Parathyroid adenoma (tissue), 2 donors: Measurements from ENCODE around the gene SEMA6A.
"Not testable (repeated sequence)": the region's sequence is repeated elsewhere in the genome, so short reads cannot be mapped to it uniquely, and the experiment has no call there.

ENCODE experiments used
- H2AFZ ChIP-seq: fragments of 300-600 bp; sonication (generic); one replicate; pipeline ENCODE4 v1.7.0; 2017; ENCODE audit warnings: antibody characterized with exemption, mild to moderate bottlenecking
- H3K27ac ChIP-seq: fragments of 300-600 bp; sonication (generic); one replicate; pipeline ENCODE4 v1.7.0; 2017
- H3K27me3 ChIP-seq: fragments of 300-600 bp; sonication (generic); one replicate; pipeline ENCODE4 v1.7.0; 2017; ENCODE audit warnings: low read length; ENCODE audit not compliant: control insufficient read depth, insufficient read depth
- H3K36me3 ChIP-seq: fragments of 300-600 bp; sonication (generic); one replicate; pipeline ENCODE4 v1.7.0; 2017; ENCODE audit warnings: low read length; ENCODE audit not compliant: control insufficient read depth, insufficient read depth
- H3K4me1 ChIP-seq: fragments of 300-600 bp; sonication (generic); one replicate; pipeline ENCODE4 v1.7.0; 2017; ENCODE audit warnings: control low read depth
- H3K4me2 ChIP-seq: fragments of 300-600 bp; sonication (generic); one replicate; pipeline ENCODE4 v1.7.0; 2017; ENCODE audit warnings: low read length
- H3K4me3 ChIP-seq: fragments of 300-600 bp; sonication (generic); one replicate; pipeline ENCODE4 v1.7.0; 2017; ENCODE audit warnings: low read depth, low read length
- H3K79me2 ChIP-seq: fragments of 300-600 bp; sonication (generic); one replicate; pipeline ENCODE4 v1.7.0; 2017; ENCODE audit warnings: control low read depth
- H3K9ac ChIP-seq: fragments of 300-600 bp; sonication (generic); one replicate; pipeline ENCODE4 v1.7.0; 2017; ENCODE audit warnings: mild to moderate bottlenecking
- H3K9me3 ChIP-seq: fragments of 300-600 bp; sonication (generic); one replicate; pipeline ENCODE4 v1.7.0; 2017; ENCODE audit warnings: low read length; ENCODE audit not compliant: control insufficient read depth
- TF ChIP-seq, protein P1 (sequence below): fragments of 300-600 bp; sonication (generic); IDR thresholded peaks from one replicate; pipeline ENCODE4 v1.7.0; 2017; ENCODE audit warnings: antibody characterized with exemption, mild to moderate bottlenecking
- donor health status: primary hyperparathyroidism.

The SEMA6A gene

GRCh38 chr5:116527582-116527981 is 47.0 kb downstream of the SEMA6A start:
- Histone ChIP-seq H3K27ac (no peak overlapping the region), H3K4me2 (no peak overlapping the region), H3K9ac (no peak overlapping the region), H3K9me3 (no peaks in the 10 kb centered on the region), H2AFZ (no peak overlapping the region), H3K4me1 (peaks cover 13% of the 10 kb centered on the region), H3K79me2 (no peaks in the 10 kb centered on the region), H3K36me3 (no peaks in the 10 kb centered on the region), H3K27me3 (no peaks in the 10 kb centered on the region), H3K4me3 (no peak overlapping the region)
- TF ChIP-seq, protein P1, sequence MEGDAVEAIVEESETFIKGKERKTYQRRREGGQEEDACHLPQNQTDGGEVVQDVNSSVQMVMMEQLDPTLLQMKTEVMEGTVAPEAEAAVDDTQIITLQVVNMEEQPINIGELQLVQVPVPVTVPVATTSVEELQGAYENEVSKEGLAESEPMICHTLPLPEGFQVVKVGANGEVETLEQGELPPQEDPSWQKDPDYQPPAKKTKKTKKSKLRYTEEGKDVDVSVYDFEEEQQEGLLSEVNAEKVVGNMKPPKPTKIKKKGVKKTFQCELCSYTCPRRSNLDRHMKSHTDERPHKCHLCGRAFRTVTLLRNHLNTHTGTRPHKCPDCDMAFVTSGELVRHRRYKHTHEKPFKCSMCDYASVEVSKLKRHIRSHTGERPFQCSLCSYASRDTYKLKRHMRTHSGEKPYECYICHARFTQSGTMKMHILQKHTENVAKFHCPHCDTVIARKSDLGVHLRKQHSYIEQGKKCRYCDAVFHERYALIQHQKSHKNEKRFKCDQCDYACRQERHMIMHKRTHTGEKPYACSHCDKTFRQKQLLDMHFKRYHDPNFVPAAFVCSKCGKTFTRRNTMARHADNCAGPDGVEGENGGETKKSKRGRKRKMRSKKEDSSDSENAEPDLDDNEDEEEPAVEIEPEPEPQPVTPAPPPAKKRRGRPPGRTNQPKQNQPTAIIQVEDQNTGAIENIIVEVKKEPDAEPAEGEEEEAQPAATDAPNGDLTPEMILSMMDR = no peak

- H3K27me3 ChIP-seq = no peaks in the 10 kb centered on the region
- no peak overlapping the region for H3K9ac ChIP-seq
- peaks cover 4% of the 10 kb centered on the region for H3K4me1 ChIP-seq
- H3K36me3 ChIP-seq = no peaks in the 10 kb centered on the region
- TF ChIP-seq, protein P1 = no peak
- no peak overlapping the region for H3K4me3 ChIP-seq
- H3K9me3 ChIP-seq = no peaks in the 10 kb centered on the region
- H3K27ac ChIP-seq = no peak overlapping the region
- H2AFZ ChIP-seq = no peak overlapping the region
- H3K4me2 ChIP-seq = no peak overlapping the region
- H3K79me2 ChIP-seq = no peaks in the 10 kb centered on the region
Measured at GRCh38 chr5:116525674-116526073, 48.9 kb downstream of the SEMA6A start.

DNA sequence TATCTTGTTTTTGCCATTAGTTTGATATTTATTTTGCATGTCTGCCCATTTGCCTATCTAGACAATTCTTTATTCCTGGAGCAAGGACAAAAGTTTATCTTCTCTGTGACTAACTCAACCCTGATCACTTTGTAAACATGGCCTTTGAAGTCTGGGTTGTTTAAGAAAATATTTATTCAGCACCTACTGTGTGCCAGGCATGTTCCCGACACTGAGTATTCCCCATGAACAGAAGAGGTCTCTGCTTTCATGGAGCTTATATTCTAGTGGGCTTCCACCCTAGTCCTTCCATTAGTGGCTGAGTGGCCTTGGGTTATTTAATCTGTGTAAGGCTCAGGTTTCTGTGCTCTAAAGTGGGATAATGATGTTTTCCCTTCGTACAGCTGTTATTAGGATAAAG is 49.7 kb downstream of the SEMA6A start:
- peaks cover under 1% of the 10 kb centered on the region for H3K4me1 ChIP-seq
- no peaks in the 10 kb centered on the region for H3K79me2 ChIP-seq
- TF ChIP-seq, protein P1 = no peak
- H3K4me3 ChIP-seq = no peak overlapping the region
- no peak overlapping the region for H3K4me2 ChIP-seq
- H3K36me3 ChIP-seq = no peaks in the 10 kb centered on the region
- no peak overlapping the region for H3K9ac ChIP-seq
- H3K27me3 ChIP-seq = no peaks in the 10 kb centered on the region
- no peak overlapping the region for H3K27ac ChIP-seq
- H3K9me3 ChIP-seq = no peaks in the 10 kb centered on the region
- H2AFZ ChIP-seq = no peak overlapping the region

DNA sequence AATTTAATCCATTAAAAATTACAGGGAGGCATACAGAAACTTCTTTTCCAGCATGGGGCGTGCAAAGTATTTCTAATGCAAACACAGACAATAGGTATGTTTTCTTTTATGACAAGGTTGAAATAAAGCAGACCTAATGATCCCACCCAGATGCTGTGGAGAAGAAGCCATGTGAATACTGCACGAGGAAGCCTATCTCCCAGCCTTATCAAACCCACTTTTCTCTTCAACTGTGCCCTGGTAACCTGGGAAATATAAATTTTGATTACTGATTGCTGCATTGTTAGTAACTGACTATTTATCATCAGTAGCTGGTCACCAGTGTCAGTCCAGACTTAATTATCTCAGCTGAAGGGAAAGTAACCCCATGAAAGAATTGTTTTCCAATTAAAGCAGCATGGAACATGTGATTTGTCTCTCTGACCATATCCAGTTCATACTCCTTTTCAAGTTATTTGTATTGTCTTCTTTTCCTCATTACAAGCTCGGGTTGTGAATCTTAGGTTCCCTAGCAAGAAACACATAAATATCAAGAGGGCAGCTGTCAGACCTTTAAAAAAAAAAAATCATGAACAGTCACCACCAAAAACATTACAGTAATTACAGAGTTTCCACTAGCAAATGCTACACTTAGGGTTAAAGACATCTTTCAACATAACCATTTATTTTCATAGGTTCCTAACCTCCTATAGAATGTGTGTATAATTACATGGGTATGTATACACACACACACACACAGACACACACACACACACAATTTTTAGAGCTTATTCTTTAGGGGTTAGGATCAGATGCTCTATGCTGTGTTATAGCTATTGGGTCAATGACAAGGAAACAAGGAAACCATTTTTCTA is 50.3 kb downstream of the SEMA6A start:
- Histone ChIP-seq H2AFZ (no peak overlapping the region), H3K4me2 (no peak overlapping the region), H3K27me3 (no peaks in the 10 kb centered on the region), H3K36me3 (no peaks in the 10 kb centered on the region), H3K79me2 (no peaks in the 10 kb centered on the region), H3K27ac (no peak overlapping the region), H3K9ac (no peak overlapping the region), H3K9me3 (no peaks in the 10 kb centered on the region), H3K4me3 (no peak overlapping the region), H3K4me1 (no peaks in the 10 kb centered on the region)
- TF ChIP-seq, protein P1 = no peak

GRCh38 chr5:116523182-116523581 is 51.4 kb downstream of the SEMA6A start:
- not testable (repeated sequence) for H3K9ac ChIP-seq, H3K4me1 ChIP-seq, H3K36me3 ChIP-seq, H3K27ac ChIP-seq, H3K79me2 ChIP-seq, H3K9me3 ChIP-seq, H3K4me2 ChIP-seq, H3K4me3 ChIP-seq, H2AFZ ChIP-seq, H3K27me3 ChIP-seq
